Neutrophil (primary cell): ENCODE measurements around the gene LAMB2.
A peak's percentile ranks its signal among the peaks of the same experiment; 100 is the strongest.

Source experiments
- H3K27ac ChIP-seq: fragments of 200-600 bp; sonication (generic); 2 replicates; pipeline ENCODE4 v1.5.1; 2016; ENCODE audit warnings: mild to moderate bottlenecking, moderate library complexity
- H3K27me3 ChIP-seq: fragments of 200-600 bp; sonication (generic); 2 replicates; pipeline ENCODE4 v1.6.0; 2016; ENCODE audit warnings: mild to moderate bottlenecking
- H3K36me3 ChIP-seq: fragments of 200-600 bp; sonication (generic); 2 replicates; pipeline ENCODE4 v1.5.1; 2017
- H3K4me1 ChIP-seq, 2 experiments: fragments of 200-600 bp in 1 of 2; sonication (generic) in 1 of 2; 1 replicate in 1 of 2; 2 replicates in 1 of 2; pipeline versions ENCODE4 v1.5.1 to v1.6.1; 2013 to 2016; ENCODE audit warnings: low read depth in 1 of 2, low read length in 1 of 2, mild to moderate bottlenecking in 1 of 2, moderate library complexity in 1 of 2; ENCODE audit not compliant: control insufficient read depth in 1 of 2, insufficient read depth in 1 of 2
- H3K4me3 ChIP-seq, 2 experiments: fragments of 200-600 bp in 1 of 2; sonication (generic) in 1 of 2; 1 replicate in 1 of 2; 2 replicates in 1 of 2; pipeline ENCODE4 v1.5.1; 2013 to 2016; ENCODE audit warnings: low read depth in 1 of 2, low read length in 1 of 2, mild to moderate bottlenecking in 1 of 2, moderate library complexity in 1 of 2
- H3K9me3 ChIP-seq: fragments of 200-600 bp; sonication (generic); 2 replicates; pipeline ENCODE4 v1.5.1; 2016
- TF ChIP-seq, protein P1 (sequence below): fragments of 200-600 bp; sonication (generic); IDR thresholded peaks from 2 replicates; pipeline ENCODE4 v1.5.1; 2016; ENCODE audit warnings: antibody characterized with exemption

The LAMB2 gene

DNA sequence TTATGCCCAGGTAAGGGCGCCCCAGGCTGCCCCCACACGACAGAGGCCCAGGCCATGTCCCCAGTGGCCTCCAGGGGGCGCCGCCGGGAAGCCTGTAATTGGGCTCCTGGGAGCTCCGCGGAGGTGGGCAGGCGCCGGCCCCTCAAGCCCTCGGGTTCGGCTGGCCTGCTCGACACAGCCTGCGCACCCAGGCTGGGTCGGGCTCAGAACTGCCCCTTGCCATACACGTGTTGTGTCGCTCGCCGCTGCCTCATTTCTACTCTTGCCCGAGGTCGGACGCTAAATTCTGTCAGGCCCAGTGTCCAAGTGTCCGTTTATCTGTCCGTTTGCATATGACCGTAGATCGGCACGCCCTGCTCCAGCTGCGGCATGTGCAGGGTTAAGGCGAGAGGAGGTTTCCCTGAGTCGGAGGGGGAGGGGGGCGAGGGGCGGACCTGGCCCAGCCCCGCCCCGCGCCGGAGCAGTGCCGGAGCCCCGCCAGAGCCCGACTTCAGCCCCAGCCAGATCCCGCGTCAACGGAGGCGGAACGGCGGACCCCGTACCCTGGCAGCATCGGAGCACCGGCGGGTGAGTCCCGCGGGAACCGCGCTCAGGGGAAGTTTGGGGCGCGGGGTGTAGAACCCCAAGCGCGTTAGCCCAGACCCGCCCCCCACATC is 38.4 kb upstream of the LAMB2 start, which contains the start of gene KLHDC8B:
TSS of gene KLHDC8B (plus strand) at position 480 of the 656 bp plus-strand sequence. CDS start 1,172 bp downstream, outside the sequence.
- Histone ChIP-seq H3K4me1 (peaks cover 13 to 15% of the 10 kb centered on the region in 2 experiments), H3K36me3 (no peaks in the 10 kb centered on the region), H3K9me3 (no peaks in the 10 kb centered on the region), H3K27me3 (peaks cover 6% of the 10 kb centered on the region), H3K27ac (peak within 1 kb of the TSS; percentile 68), H3K4me3 (peak within 1 kb of the TSS; percentile 70 to 84)
- TF ChIP-seq, protein P1, sequence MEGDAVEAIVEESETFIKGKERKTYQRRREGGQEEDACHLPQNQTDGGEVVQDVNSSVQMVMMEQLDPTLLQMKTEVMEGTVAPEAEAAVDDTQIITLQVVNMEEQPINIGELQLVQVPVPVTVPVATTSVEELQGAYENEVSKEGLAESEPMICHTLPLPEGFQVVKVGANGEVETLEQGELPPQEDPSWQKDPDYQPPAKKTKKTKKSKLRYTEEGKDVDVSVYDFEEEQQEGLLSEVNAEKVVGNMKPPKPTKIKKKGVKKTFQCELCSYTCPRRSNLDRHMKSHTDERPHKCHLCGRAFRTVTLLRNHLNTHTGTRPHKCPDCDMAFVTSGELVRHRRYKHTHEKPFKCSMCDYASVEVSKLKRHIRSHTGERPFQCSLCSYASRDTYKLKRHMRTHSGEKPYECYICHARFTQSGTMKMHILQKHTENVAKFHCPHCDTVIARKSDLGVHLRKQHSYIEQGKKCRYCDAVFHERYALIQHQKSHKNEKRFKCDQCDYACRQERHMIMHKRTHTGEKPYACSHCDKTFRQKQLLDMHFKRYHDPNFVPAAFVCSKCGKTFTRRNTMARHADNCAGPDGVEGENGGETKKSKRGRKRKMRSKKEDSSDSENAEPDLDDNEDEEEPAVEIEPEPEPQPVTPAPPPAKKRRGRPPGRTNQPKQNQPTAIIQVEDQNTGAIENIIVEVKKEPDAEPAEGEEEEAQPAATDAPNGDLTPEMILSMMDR: peak; percentile 91

DNA sequence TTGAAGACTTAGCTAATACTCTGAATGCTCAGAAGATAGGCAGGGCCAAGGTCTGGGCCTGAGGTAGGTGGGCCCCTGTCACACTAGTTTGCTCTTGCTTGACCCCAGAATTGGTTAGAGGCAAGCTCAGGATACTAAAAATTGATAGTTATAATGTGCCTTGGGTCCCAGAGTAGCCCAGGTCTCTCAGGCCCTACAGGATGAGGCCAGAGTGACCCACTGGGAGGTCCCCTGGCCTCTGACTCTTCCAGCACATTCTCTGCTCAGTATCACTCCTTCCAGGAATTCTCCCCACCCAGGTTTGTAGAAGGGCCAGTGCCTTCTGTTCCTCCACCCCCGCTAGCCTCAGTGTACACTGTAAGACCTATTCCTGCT is 37.9 kb upstream of the LAMB2 start:
- TF ChIP-seq, protein P1: no peak
- peak overlapping the region; percentile 70 to 84 for H3K4me3 ChIP-seq
- peaks cover 6% of the 10 kb centered on the region for H3K27me3 ChIP-seq
- no peaks in the 10 kb centered on the region for H3K36me3 ChIP-seq
- H3K27ac ChIP-seq: peak overlapping the region; percentile 68
- peaks cover 15 to 17% of the 10 kb centered on the region in 2 experiments for H3K4me1 ChIP-seq
- H3K9me3 ChIP-seq: no peaks in the 10 kb centered on the region

DNA sequence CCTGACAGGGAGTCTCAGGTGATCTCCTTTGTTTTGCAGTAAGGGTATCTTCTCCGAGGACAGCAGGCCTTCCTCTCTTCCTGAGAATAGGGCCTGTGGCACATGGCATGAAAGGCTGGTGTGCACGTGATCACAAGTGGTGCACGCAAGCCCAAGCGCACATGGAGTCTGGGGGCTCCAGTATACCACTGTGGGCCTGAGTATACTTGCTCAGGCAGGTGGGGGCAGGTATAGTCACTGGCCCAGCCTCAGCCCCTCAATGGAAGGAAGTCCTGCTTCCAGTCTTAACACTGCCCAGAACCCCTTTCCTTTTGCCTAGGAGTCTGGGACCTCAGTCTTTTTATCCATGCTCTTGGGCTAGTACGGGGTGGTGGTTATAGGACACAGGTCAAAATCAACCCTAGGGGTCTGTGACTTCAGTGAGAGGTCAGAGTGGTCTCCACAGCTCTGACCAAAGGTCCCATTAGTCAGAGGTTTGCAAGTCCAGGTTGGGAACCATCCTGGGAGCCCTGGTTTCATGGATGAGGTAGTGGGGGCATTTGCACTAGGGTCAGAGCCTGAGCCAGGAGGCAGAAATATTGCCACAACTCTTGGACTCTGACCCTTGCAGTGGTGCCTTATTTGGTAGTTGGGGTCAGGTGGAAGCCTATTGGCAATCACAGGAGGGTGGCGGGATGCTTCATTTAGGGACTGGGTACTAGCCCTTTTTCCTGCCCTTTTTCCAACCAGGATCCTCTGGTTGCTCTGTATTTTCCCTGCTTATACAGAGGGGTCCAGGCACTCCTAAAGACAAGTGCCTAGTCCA is 34.1 kb upstream of the LAMB2 start:
- Histone ChIP-seq H3K27me3 (peaks cover 6% of the 10 kb centered on the region), H3K36me3 (peaks cover 18% of the 10 kb centered on the region), H3K9me3 (no peaks in the 10 kb centered on the region), H3K27ac (peak overlapping the region; percentile 87), H3K4me3 (peak overlapping the region; percentile 73 to 82), H3K4me1 (peaks cover 29 to 34% of the 10 kb centered on the region in 2 experiments)
- TF ChIP-seq, protein P1: no peak

DNA sequence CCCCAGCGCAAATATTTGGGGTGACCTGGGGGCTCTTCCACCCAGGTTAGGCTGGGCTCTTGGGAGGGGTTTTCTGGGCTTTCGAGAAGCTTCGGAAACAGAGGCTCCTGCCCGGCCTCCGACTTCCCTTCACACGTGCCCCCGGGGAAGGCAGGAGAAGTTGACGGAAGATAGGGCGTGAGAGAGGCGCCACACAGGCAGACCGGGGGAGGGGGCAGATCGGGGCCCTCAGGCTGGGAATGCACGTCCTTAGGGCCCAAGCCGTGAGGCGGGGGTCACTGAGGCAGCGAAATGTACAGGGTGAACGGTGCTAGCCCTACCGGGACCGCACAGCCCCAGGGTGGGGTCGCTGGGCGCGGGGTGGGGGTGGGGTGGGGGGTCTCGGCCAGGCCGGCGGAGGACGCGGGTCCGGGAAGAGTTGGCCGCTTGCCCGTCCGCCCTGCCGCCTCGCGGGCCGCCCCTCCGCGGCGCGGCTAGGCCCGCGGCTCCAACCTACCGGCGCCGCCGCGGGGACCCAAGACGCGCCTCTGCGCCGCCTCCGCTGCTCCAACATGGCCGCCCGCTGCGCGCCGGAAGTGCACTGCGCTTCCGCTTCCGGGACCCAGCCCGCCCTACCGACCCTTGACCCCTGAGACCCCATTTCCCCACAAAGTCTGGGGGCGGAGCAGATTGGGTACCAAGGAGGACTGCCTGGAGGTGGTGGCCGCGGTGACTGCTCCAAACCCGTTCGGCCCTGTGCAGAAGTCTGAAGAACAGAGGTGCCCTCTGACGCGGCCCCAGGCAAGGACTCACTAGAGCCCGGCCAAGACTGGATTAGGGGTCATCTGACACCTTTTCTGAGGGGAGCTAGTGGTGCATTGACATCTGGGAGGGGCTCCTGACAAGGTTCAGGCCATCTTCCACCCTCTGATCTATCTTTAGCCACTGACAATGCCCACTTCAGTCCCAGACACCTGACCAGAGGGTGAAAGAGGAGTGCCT is 33.2 kb upstream of the LAMB2 start, which contains the start of gene CCDC71:
TSS of gene CCDC71 (minus strand) at position 561 of the 981 bp plus-strand sequence. CDS start 2,123 bp downstream, outside the sequence.
- Histone ChIP-seq H3K36me3 (peaks cover 25% of the 10 kb centered on the region), H3K27ac (peak within 1 kb of the TSS; percentile 87), H3K27me3 (peaks cover 6% of the 10 kb centered on the region), H3K9me3 (no peaks in the 10 kb centered on the region), H3K4me3 (peak within 1 kb of the TSS; percentile 73 to 82), H3K4me1 (peaks cover 28 to 31% of the 10 kb centered on the region in 2 experiments)
- TF ChIP-seq, protein P1: peak; percentile 14
